Esophagus (tissue), 2 donors: ENCODE data around the gene NBAS. TPM values are rescaled to one million over a fixed set of nuclear protein-coding genes. Genes with fewer than 3 reads are reported as not detected.
"Not testable (repeated sequence)": the region's sequence is repeated elsewhere in the genome, so short reads cannot be mapped to it uniquely, and the experiment has no call there.

Experiments used
- H3K27ac ChIP-seq, 2 donors: one replicate each; pipeline ENCODE4 v1.5.1; 2013; ENCODE audit warnings: low read depth in 2 of 2, mild to moderate bottlenecking in 2 of 2, inconsistent platforms in 1 of 2, low read length in 1 of 2, moderate library complexity in 1 of 2
- H3K27me3 ChIP-seq, 2 donors: one replicate each; pipeline ENCODE4 v1.6.1; 2013; ENCODE audit warnings: low read length in 2 of 2, control low read depth in 1 of 2, mild to moderate bottlenecking in 1 of 2; ENCODE audit not compliant: insufficient read depth in 2 of 2, control insufficient read depth in 1 of 2
- H3K36me3 ChIP-seq, 2 donors: one replicate each; pipeline ENCODE4 v1.6.1; 2013; ENCODE audit warnings: low read length in 1 of 2; ENCODE audit not compliant: control insufficient read depth in 2 of 2, insufficient read depth in 2 of 2
- H3K4me1 ChIP-seq, 2 donors: one replicate each; pipeline ENCODE4 v1.6.1; 2013; ENCODE audit warnings: low read length in 1 of 2; ENCODE audit not compliant: control insufficient read depth in 2 of 2, insufficient read depth in 2 of 2
- H3K4me3 ChIP-seq, 2 donors: one replicate each; pipeline ENCODE4 v1.5.1; 2013; ENCODE audit warnings: low read length in 2 of 2, mild to moderate bottlenecking in 2 of 2, low read depth in 1 of 2, moderate library complexity in 1 of 2
- H3K9me3 ChIP-seq, 2 donors: one replicate each; pipeline ENCODE4 v1.6.1; 2013; ENCODE audit warnings: mild to moderate bottlenecking in 2 of 2, low read depth in 1 of 2, low read length in 1 of 2, moderate library complexity in 1 of 2; ENCODE audit not compliant: control insufficient read depth in 2 of 2, insufficient read depth in 1 of 2
- WGBS, 2 donors: extraction: QIAGEN DNeasy Blood & Tissue Kit; methylation state at CpG; one replicate each; pipeline ENCODE4 v1.1.7; 2013; 5-methylcytosine and 5-hydroxymethylcytosine counted together
- polyA plus RNA-seq, 2 donors: library from polyadenylated mRNA; stranded (reverse); fragments of 200-250 nt; gene quantifications; one replicate each; pipeline ENCODE4 v1.2.3, GENCODE V29; 2013
- donor health status: healthy with polysubstance abuse.
- donor health status: Bipolar disorder and iron deficiency.

The NBAS gene
- polyA plus RNA-seq, 2 donors: 13.8 to 15.0 TPM

- H3K9me3 ChIP-seq: no peaks in the 10 kb centered on the region
- H3K4me3 ChIP-seq: no peak overlapping the region
- 96 to 97% methylated on average over 2 of the region's 2 CpGs for WGBS, 2 donors
- H3K27me3 ChIP-seq: no peaks in the 10 kb centered on the region
- no peaks in the 10 kb centered on the region for H3K4me1 ChIP-seq
- H3K27ac ChIP-seq: no peak overlapping the region
- H3K36me3 ChIP-seq: peaks cover 4 to 5% of the 10 kb centered on the region in 2 donors
Observed at GRCh38 chr2:15415748-15416147, 145.4 kb downstream of the NBAS start.

DNA sequence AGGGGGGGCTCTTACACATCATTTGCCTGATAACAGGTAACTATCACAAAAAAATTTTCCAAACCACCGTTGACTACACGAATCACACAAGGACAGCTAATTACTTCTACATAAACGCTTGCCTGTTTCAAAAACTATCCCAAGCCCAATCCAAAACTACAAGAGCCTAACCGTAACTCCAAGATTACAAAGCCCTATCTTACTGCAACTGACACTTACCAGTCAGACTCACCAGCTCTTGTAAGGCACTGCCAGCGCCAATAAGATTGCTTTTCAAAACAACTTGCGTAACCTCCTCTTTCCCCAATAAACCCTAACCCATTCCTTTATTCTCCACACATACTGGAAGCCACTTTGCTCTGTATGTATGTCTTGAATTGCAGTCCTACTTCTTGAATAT is 148.4 kb downstream of the NBAS start:
- H3K4me1 ChIP-seq: no peaks in the 10 kb centered on the region
- no peaks in the 10 kb centered on the region for H3K9me3 ChIP-seq
- H3K4me3 ChIP-seq: no peak overlapping the region
- no peak overlapping the region for H3K27ac ChIP-seq
- WGBS, 2 donors: 93 to 98% methylated on average over 6 of the region's 6 CpGs
- H3K36me3 ChIP-seq: peaks cover 4 to 5% of the 10 kb centered on the region in 2 donors
- no peaks in the 10 kb centered on the region for H3K27me3 ChIP-seq

- H3K9me3 ChIP-seq: no peaks in the 10 kb centered on the region
- no peak overlapping the region for H3K27ac ChIP-seq
- no peaks in the 10 kb centered on the region for H3K27me3 ChIP-seq
- WGBS, 2 donors: 97 to 98% methylated on average over 3 of the region's 3 CpGs
- no peaks in the 10 kb centered on the region for H3K4me1 ChIP-seq
- H3K4me3 ChIP-seq: no peak overlapping the region
- peaks cover 4 to 5% of the 10 kb centered on the region in 2 donors for H3K36me3 ChIP-seq
Observed at GRCh38 chr2:15412309-15412708, 148.8 kb downstream of the NBAS start.

- Histone ChIP-seq H3K36me3 (peaks cover 4 to 5% of the 10 kb centered on the region in 2 donors), H3K27ac (no peak overlapping the region), H3K9me3 (no peaks in the 10 kb centered on the region), H3K27me3 (no peaks in the 10 kb centered on the region), H3K4me3 (no peak overlapping the region), H3K4me1 (no peaks in the 10 kb centered on the region)
- WGBS, 2 donors: 97 to 99% methylated on average over 9 of the region's 9 CpGs
Observed at GRCh38 chr2:15410884-15411283, 150.2 kb downstream of the NBAS start.

- no peaks in the 10 kb centered on the region for H3K4me1 ChIP-seq
- H3K27ac ChIP-seq: no peak overlapping the region
- H3K4me3 ChIP-seq: no peak overlapping the region
- 95 to 100% methylated on average over 3 of the region's 3 CpGs for WGBS, 2 donors
- H3K36me3 ChIP-seq: peaks cover 4 to 5% of the 10 kb centered on the region in 2 donors
- H3K27me3 ChIP-seq: no peaks in the 10 kb centered on the region
- no peaks in the 10 kb centered on the region for H3K9me3 ChIP-seq
Observed at GRCh38 chr2:15408759-15409158, 152.4 kb downstream of the NBAS start.

DNA sequence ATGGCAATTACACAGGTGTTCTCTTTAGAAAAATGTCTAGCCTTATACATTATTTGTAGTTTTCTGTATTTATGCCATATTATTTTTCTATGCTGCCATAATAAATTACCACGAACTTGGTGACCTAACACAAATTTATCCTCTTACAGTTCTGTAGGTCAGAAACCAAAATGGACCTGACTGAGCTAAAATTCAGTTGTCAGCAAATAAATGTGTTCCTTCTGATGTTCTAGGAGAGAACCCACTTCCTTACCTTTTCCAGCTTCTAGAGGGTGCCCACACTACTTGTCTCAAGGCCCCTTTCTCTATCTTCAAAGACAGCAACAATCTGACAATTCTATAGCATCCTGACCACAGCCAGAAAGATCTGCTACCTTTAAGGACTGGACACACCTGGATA is 153.5 kb downstream of the NBAS start:
- Histone ChIP-seq H3K9me3 (no peaks in the 10 kb centered on the region), H3K27ac (no peak overlapping the region), H3K4me1 (no peaks in the 10 kb centered on the region), H3K4me3 (no peak overlapping the region), H3K36me3 (peaks cover 0 to 5% of the 10 kb centered on the region in 2 donors), H3K27me3 (no peaks in the 10 kb centered on the region)
- WGBS, 2 donors: 88 to 94% methylated on average over 1 of the region's 1 CpG

DNA sequence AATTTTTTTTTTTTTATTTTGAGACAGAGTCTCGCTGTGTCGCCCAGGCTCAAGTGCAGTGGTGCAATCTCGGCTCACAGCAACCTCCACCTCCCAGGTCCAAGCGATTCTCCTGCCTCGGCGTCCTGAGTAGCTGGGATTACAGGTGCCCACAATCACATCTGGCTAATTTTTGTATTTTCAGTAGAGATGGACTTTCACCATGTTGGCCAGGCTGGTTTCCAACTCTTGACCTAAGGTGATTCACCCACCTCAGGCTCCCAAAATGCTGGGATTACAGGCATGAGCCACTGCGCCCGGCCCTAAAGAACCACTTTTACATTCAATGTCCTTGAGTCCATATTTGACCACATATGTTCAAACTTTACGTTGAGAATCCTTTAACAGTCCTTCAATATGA is 156.6 kb downstream of the NBAS start:
- H3K4me3 ChIP-seq, H3K9me3 ChIP-seq, H3K36me3 ChIP-seq, H3K27ac ChIP-seq, H3K27me3 ChIP-seq, H3K4me1 ChIP-seq: not testable (repeated sequence)
- 96 to 98% methylated on average over 9 of the region's 9 CpGs for WGBS, 2 donors

GRCh38 chr2:15400240-15400826 is 160.8 kb downstream of the NBAS start:
- 85 to 92% methylated on average over 5 of the region's 5 CpGs for WGBS, 2 donors

GRCh38 chr2:15399241-15399640 is 161.9 kb downstream of the NBAS start:
- H3K27ac ChIP-seq: no peak overlapping the region
- 95 to 100% methylated on average over 1 of the region's 1 CpG for WGBS, 2 donors
- no peak overlapping the region for H3K4me3 ChIP-seq
- no peaks in the 10 kb centered on the region for H3K27me3 ChIP-seq
- no peaks in the 10 kb centered on the region for H3K36me3 ChIP-seq
- H3K4me1 ChIP-seq: no peaks in the 10 kb centered on the region
- H3K9me3 ChIP-seq: no peaks in the 10 kb centered on the region

More at GRCh38 chr2:15400240-15400826, 160.8 kb downstream of the NBAS start:
- Histone ChIP-seq H3K27ac (no peak overlapping the region), H3K9me3 (no peaks in the 10 kb centered on the region), H3K27me3 (no peaks in the 10 kb centered on the region), H3K4me3 (no peak overlapping the region), H3K4me1 (no peaks in the 10 kb centered on the region), H3K36me3 (no peaks in the 10 kb centered on the region)

GRCh38 chr2:15391751-15392150 is 169.4 kb downstream of the NBAS start:
- H3K36me3 ChIP-seq: no peaks in the 10 kb centered on the region
- WGBS, 2 donors: 82 to 93% methylated on average over 1 of the region's 1 CpG
- H3K4me3 ChIP-seq: no peak overlapping the region
- no peaks in the 10 kb centered on the region for H3K9me3 ChIP-seq
- no peaks in the 10 kb centered on the region for H3K27me3 ChIP-seq
- H3K27ac ChIP-seq: no peak overlapping the region
- no peaks in the 10 kb centered on the region for H3K4me1 ChIP-seq
